Transverse colon (tissue), 4 donors: ENCODE data around the gene PAQR3.

Source experiments
- CTCF ChIP-seq, 5 experiments: fragments of 200-600 bp in 3 of 5; fragments of 450-650 bp in 2 of 5; sonication (generic) in 3 of 5; IDR thresholded peaks; 1 replicate in 2 of 5; 2 replicates in 3 of 5; pipeline ENCODE4 v1.5.1; 2016 to 2017; ENCODE audit warnings: antibody characterized with exemption in 5 of 5, inconsistent platforms in 3 of 5, mild to moderate bottlenecking in 2 of 5, moderate library complexity in 1 of 5
- POLR2AphosphoS5 ChIP-seq, 3 donors: sonication (generic); formaldehyde crosslinking; IDR thresholded peaks; one replicate each; pipeline ENCODE4 v1.6.1; 2016; ENCODE audit warnings: antibody characterized with exemption in 3 of 3

- TF ChIP-seq CTCF (IDR thresholded peaks at IDR 0.05): no peak
- TF ChIP-seq POLR2AphosphoS5 (IDR thresholded peaks at IDR 0.05): no peak
Measured at GRCh38 chr4:78945651-78946179, 6.5 kb upstream of the PAQR3 start.
